Sigmoid colon (tissue), 7 donors: ENCODE data around the gene SEMA7A. TPM values are rescaled to one million over a fixed set of nuclear protein-coding genes. Genes with fewer than 3 reads are reported as not detected.

Source experiments
- DNase-seq: peaks from one replicate; pipeline ENCODE4 v3.0.0-alpha.2; 2019
- H3K27ac ChIP-seq, 4 donors: fragments of 200-600 bp; sonication (generic); one replicate each; pipeline ENCODE4 v1.5.1; 2016 to 2019; ENCODE audit warnings: mild to moderate bottlenecking in 1 of 4
- H3K27me3 ChIP-seq, 3 donors: fragments of 200-600 bp; sonication (generic); one replicate each; pipeline ENCODE4 v1.5.1; 2019; ENCODE audit warnings: mild to moderate bottlenecking in 1 of 3
- H3K36me3 ChIP-seq, 4 donors: fragments of 200-600 bp; sonication (generic); one replicate each; pipeline ENCODE4 v1.5.1; 2016 to 2019
- H3K4me1 ChIP-seq, 4 donors: fragments of 200-600 bp; sonication (generic); one replicate each; pipeline ENCODE4 v1.5.1; 2017 to 2019
- H3K4me3 ChIP-seq, 4 donors: fragments of 200-600 bp; sonication (generic); one replicate each; pipeline ENCODE4 v1.5.1; 2017 to 2019; ENCODE audit warnings: mild to moderate bottlenecking in 2 of 4, moderate library complexity in 1 of 4
- H3K9me3 ChIP-seq, 4 donors: fragments of 200-600 bp in 3 of 4; sonication (generic) in 3 of 4; one replicate each; pipeline versions ENCODE4 v1.5.1 to v1.6.1; 2013 to 2019
- CTCF ChIP-seq, 4 experiments: fragments of 450-650 bp in 3 of 4; fragments of 200-600 bp in 1 of 4; IDR thresholded peaks; one replicate each; pipeline ENCODE4 v1.5.1; 2016 to 2019; ENCODE audit warnings: antibody characterized with exemption in 4 of 4, mild to moderate bottlenecking in 3 of 4, moderate library complexity in 2 of 4
- EP300 ChIP-seq, 4 donors: sonication (generic); formaldehyde crosslinking; IDR thresholded peaks; one replicate each; pipeline ENCODE4 v1.6.1; 2017; ENCODE audit warnings: antibody characterized with exemption in 4 of 4
- POLR2A ChIP-seq, 2 donors: fragments of 450-650 bp; IDR thresholded peaks; one replicate each; pipeline ENCODE4 v1.6.1; 2016; ENCODE audit warnings: antibody characterized with exemption in 2 of 2, mild to moderate bottlenecking in 2 of 2, moderate library complexity in 2 of 2
- POLR2AphosphoS5 ChIP-seq, 4 donors: sonication (generic); formaldehyde crosslinking; IDR thresholded peaks; one replicate each; pipeline ENCODE4 v1.6.1; 2017; ENCODE audit warnings: antibody characterized with exemption in 4 of 4
- WGBS, 2 donors: extraction: QIAGEN DNeasy Blood & Tissue Kit; methylation state at CpG; one replicate each; pipeline ENCODE4 v1.1.7; 2013; 5-methylcytosine and 5-hydroxymethylcytosine counted together
- intact Hi-C: fragments of 100-400 bp; cut with DNase I; formaldehyde crosslinking; loops from one replicate; pipeline ENCODE4 v1.15.1; 2023
- polyA plus RNA-seq, 3 donors: library from polyadenylated mRNA; stranded (reverse); fragments of 200-250 nt; gene quantifications; one replicate each; pipeline ENCODE4 v1.2.3, GENCODE V29; 2013
- total RNA-seq, 4 donors: library from RNA; depleted of rRNA; stranded (reverse); fragments of >200 nt; gene quantifications; one replicate each; pipeline ENCODE4 v1.1.0, GENCODE V29; 2016
- donor health status: healthy with polysubstance abuse.
- donor health status: Bipolar disorder and iron deficiency.
- donor health status: healthy.

SEMA7A gene
- total and polyA plus RNA-seq, 7 donors = 0.28 to 9.8 (median 1.2) TPM; not detected in 1

DNA sequence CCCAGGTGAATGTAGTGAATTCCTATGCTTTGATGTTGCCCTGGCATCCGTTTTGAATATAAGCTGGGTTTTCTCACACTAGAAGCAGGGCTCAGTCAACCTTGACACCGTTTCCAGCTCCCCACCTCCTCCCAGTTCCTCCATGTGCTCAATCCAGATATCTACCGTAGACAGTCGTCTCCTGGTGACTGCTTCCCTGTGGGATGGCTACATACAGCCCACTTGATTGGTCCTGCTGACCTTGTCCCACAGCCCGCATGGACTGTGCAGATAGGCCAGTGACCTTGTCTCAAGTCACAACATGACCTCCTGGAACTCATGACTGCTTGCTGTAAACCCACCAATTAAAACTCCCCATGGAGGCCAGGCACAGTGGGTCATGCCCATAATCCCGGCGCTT, 8.1 kb downstream of the SEMA7A start:
- H3K9me3 ChIP-seq = no peaks in the 10 kb centered on the region
- no peak overlapping the region for H3K4me3 ChIP-seq
- peaks cover 0 to 18% (median 18%) of the 10 kb centered on the region in 3 donors for H3K27me3 ChIP-seq
- H3K36me3 ChIP-seq = no peaks in the 10 kb centered on the region
- no peak for DNase-seq
- intact Hi-C loops = no loop called here
- H3K4me1 ChIP-seq = peaks cover 0 to 9% (median 0%) of the 10 kb centered on the region in 4 donors
- no peak overlapping the region for H3K27ac ChIP-seq
- TF ChIP-seq EP300 (IDR thresholded peaks at IDR 0.05) = no peak
- no peak for TF ChIP-seq CTCF (IDR thresholded peaks at IDR 0.05)
- no peak for TF ChIP-seq POLR2AphosphoS5 (IDR thresholded peaks at IDR 0.05)
- TF ChIP-seq POLR2A (IDR thresholded peaks at IDR 0.05) = no peak
- 71 to 73% methylated on average over 7 of the region's 7 CpGs for WGBS, 2 donors

DNA sequence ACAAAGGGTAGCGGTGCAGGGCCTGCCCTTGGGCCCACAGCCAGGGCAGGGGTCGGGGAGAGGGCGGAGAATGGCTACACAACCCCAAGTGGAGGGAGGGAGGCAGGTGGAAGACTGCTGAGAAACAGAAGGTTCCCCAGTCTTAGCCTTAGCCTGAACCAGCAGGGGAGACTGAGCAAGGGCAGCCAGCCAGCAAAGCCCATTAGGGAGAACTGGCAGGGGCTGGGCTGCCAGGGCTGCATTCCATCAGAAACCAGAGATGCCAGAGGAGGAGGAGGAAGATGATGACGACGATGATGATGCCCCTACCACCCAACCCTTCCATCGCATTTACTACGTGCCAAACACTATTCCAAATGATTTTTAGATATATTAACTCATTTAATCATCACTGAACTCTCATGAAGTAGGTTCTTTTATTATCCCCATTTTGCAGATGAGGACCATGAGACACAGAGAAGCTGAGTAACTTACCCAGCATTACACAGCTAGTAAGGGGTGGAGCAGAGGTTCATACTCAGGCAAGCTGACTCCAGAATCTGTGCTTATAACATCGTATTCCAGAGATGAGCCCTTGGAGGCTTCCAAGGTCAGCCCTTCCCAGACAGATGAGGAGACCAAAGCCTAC, 8.7 kb downstream of the SEMA7A start:
- TF ChIP-seq CTCF (IDR thresholded peaks at IDR 0.05) (no peak), POLR2AphosphoS5 (IDR thresholded peaks at IDR 0.05) (no peak), POLR2A (IDR thresholded peaks at IDR 0.05) (no peak), EP300 (IDR thresholded peaks at IDR 0.05) (no peak)
- peaks cover 0 to 12% (median 12%) of the 10 kb centered on the region in 3 donors for H3K27me3 ChIP-seq
- H3K36me3 ChIP-seq = no peaks in the 10 kb centered on the region
- DNase-seq = no peak
- 82 to 83% methylated on average over 8 of the region's 8 CpGs for WGBS, 2 donors
- no peak overlapping the region for H3K4me3 ChIP-seq
- H3K4me1 ChIP-seq = peaks cover 0 to 9% (median 0%) of the 10 kb centered on the region in 4 donors
- intact Hi-C loops = no loop called here
- H3K27ac ChIP-seq = peak overlapping the region in 1 of 4 donors; percentile 14
- no peaks in the 10 kb centered on the region for H3K9me3 ChIP-seq

GRCh38 chr15:74423431-74424257, 10.1 kb downstream of the SEMA7A start:
- H3K36me3 ChIP-seq = no peaks in the 10 kb centered on the region
- H3K4me3 ChIP-seq = no peak overlapping the region
- intact Hi-C loops = no loop called here
- 85% methylated on average over 10 of the region's 10 CpGs for WGBS, 2 donors
- H3K27ac ChIP-seq = peak overlapping the region in 2 of 4 donors; percentile 24 to 27
- DNase-seq = no peak
- peaks cover 0 to under 1% (median 0%) of the 10 kb centered on the region in 3 donors for H3K27me3 ChIP-seq
- peaks cover 0 to 9% (median 0%) of the 10 kb centered on the region in 4 donors for H3K4me1 ChIP-seq
- H3K9me3 ChIP-seq = no peaks in the 10 kb centered on the region
- TF ChIP-seq POLR2A (IDR thresholded peaks at IDR 0.05) (no peak), EP300 (IDR thresholded peaks at IDR 0.05) (no peak)

GRCh38 chr15:74422652-74423430, 10.9 kb downstream of the SEMA7A start:
- 78 to 84% methylated on average over 14 of the region's 14 CpGs for WGBS, 2 donors
- H3K27ac ChIP-seq = peak overlapping the region in 3 of 4 donors; percentile 16 to 55 (median 35)

GRCh38 chr15:74422265-74422651, 11.5 kb downstream of the SEMA7A start:
- no peak for DNase-seq
- H3K27ac ChIP-seq = peak overlapping the region in 3 of 4 donors; percentile 16 to 55 (median 35)
- H3K27me3 ChIP-seq = no peaks in the 10 kb centered on the region
- TF ChIP-seq POLR2AphosphoS5 (IDR thresholded peaks at IDR 0.05) (no peak), POLR2A (IDR thresholded peaks at IDR 0.05) (no peak), EP300 (IDR thresholded peaks at IDR 0.05) (no peak), CTCF (IDR thresholded peaks at IDR 0.05) (no peak)
- no peak overlapping the region for H3K4me3 ChIP-seq
- no peaks in the 10 kb centered on the region for H3K36me3 ChIP-seq
- 80 to 83% methylated on average over 9 of the region's 9 CpGs for WGBS, 2 donors
- H3K4me1 ChIP-seq = peaks cover 0 to 9% (median 0%) of the 10 kb centered on the region in 4 donors
- no peaks in the 10 kb centered on the region for H3K9me3 ChIP-seq
- intact Hi-C loops = no loop called here

More at GRCh38 chr15:74422652-74423430, 10.9 kb downstream of the SEMA7A start:
- Histone ChIP-seq H3K36me3 (no peaks in the 10 kb centered on the region), H3K27me3 (no peaks in the 10 kb centered on the region), H3K4me1 (peaks cover 0 to 9% (median 0%) of the 10 kb centered on the region in 4 donors), H3K9me3 (no peaks in the 10 kb centered on the region), H3K4me3 (no peak overlapping the region)
- no peak for DNase-seq
- TF ChIP-seq POLR2AphosphoS5 (IDR thresholded peaks at IDR 0.05) = peak in 1 of 4 donors; percentile 10
- no peak for TF ChIP-seq POLR2A (IDR thresholded peaks at IDR 0.05)
- intact Hi-C loops = no loop called here
